WTC11 (cell line): ENCODE measurements around the gene RECQL5.

Source experiments
- CBFB ChIP-seq: sonication (generic); formaldehyde crosslinking; IDR thresholded peaks from 2 replicates; pipeline ENCODE4 v1.8.1; 2022; ENCODE audit warnings: mild to moderate bottlenecking, low read depth, missing genetic modification reagents
- CTCF ChIP-seq: fragments of 200-600 bp; IDR thresholded peaks from 2 replicates; pipeline ENCODE4 v1.8.0; 2022; ENCODE audit warnings: antibody characterized with exemption
- FOXJ3 ChIP-seq: sonication (generic); formaldehyde crosslinking; IDR thresholded peaks from 2 replicates; pipeline ENCODE4 v1.9.0; 2021; ENCODE audit warnings: missing genetic modification reagents, mild to moderate bottlenecking, borderline replicate concordance
- FOXK1 ChIP-seq: sonication (generic); formaldehyde crosslinking; IDR thresholded peaks from 2 replicates; pipeline ENCODE4 v1.8.0; 2022; ENCODE audit warnings: mild to moderate bottlenecking, moderate library complexity, missing genetic modification reagents
- FOXP1 ChIP-seq: sonication (generic); formaldehyde crosslinking; IDR thresholded peaks from 2 replicates; pipeline ENCODE4 v1.8.0; 2022; ENCODE audit warnings: missing genetic modification reagents, mild to moderate bottlenecking, moderate library complexity, borderline replicate concordance
- GABPB1 ChIP-seq: sonication (generic); formaldehyde crosslinking; IDR thresholded peaks from 2 replicates; pipeline ENCODE4 v1.8.1; 2023; ENCODE audit warnings: mild to moderate bottlenecking, missing genetic modification reagents
- HMGXB4 ChIP-seq: sonication (generic); formaldehyde crosslinking; IDR thresholded peaks from 2 replicates; pipeline ENCODE4 v1.8.1; 2023; ENCODE audit warnings: mild to moderate bottlenecking, moderate library complexity, missing genetic modification reagents
- IRF2 ChIP-seq: sonication (generic); formaldehyde crosslinking; IDR thresholded peaks from 2 replicates; pipeline ENCODE4 v1.8.0; 2022; ENCODE audit warnings: low read depth, missing genetic modification reagents, borderline replicate concordance
- SP1 ChIP-seq: sonication (generic); formaldehyde crosslinking; conservative IDR thresholded peaks from 2 replicates; pipeline ENCODE4 v1.8.1; 2022; ENCODE audit warnings: missing genetic modification reagents
- TF ChIP-seq, protein P1 (sequence below): sonication (generic); formaldehyde crosslinking; IDR thresholded peaks from 2 replicates; pipeline ENCODE4 v1.8.1; 2022; ENCODE audit warnings: mild to moderate bottlenecking, missing genetic modification reagents, moderate library complexity, borderline replicate concordance
- TF ChIP-seq, protein P2 (sequence below): sonication (generic); formaldehyde crosslinking; IDR thresholded peaks from 2 replicates; pipeline ENCODE4 v1.8.0; 2023; ENCODE audit warnings: missing genetic modification reagents, mild to moderate bottlenecking, borderline replicate concordance
- TF ChIP-seq, protein P3 (sequence below): sonication (generic); formaldehyde crosslinking; IDR thresholded peaks from 2 replicates; pipeline ENCODE4 v1.8.0; 2022; ENCODE audit warnings: mild to moderate bottlenecking, missing genetic modification reagents

DNA sequence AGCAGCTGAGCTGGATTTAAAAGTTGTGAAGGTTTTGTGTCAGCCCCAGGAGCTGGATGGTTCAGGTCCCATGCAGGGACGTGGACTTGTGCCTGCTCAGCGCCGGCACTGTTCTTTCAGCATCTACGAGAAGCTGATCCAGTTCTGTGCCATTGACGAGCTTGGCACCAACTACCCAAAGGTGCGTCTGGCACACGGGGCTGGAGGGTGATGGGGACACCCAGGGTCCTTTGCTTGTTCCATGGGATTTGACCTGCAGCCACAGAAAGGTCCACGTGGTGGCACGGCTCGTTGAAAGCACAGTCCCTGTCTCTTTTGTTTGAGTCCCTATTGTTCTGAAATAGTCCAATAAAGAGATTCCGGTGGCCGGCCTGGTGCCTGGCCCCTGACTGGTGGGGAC, 36.2 kb upstream of the RECQL5 start:
- TF ChIP-seq CTCF: no peak
- TF ChIP-seq GABPB1 (CRISPR knock-in tag): no peak
- TF ChIP-seq CBFB (CRISPR knock-in tag): no peak
- TF ChIP-seq, protein P1, sequence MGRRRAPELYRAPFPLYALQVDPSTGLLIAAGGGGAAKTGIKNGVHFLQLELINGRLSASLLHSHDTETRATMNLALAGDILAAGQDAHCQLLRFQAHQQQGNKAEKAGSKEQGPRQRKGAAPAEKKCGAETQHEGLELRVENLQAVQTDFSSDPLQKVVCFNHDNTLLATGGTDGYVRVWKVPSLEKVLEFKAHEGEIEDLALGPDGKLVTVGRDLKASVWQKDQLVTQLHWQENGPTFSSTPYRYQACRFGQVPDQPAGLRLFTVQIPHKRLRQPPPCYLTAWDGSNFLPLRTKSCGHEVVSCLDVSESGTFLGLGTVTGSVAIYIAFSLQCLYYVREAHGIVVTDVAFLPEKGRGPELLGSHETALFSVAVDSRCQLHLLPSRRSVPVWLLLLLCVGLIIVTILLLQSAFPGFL (CRISPR knock-in tag): no peak
- no peak for TF ChIP-seq IRF2 (CRISPR knock-in tag)
- no peak for TF ChIP-seq SP1 (CRISPR knock-in tag)
- no peak for TF ChIP-seq FOXJ3 (CRISPR knock-in tag)
- TF ChIP-seq, protein P2, sequence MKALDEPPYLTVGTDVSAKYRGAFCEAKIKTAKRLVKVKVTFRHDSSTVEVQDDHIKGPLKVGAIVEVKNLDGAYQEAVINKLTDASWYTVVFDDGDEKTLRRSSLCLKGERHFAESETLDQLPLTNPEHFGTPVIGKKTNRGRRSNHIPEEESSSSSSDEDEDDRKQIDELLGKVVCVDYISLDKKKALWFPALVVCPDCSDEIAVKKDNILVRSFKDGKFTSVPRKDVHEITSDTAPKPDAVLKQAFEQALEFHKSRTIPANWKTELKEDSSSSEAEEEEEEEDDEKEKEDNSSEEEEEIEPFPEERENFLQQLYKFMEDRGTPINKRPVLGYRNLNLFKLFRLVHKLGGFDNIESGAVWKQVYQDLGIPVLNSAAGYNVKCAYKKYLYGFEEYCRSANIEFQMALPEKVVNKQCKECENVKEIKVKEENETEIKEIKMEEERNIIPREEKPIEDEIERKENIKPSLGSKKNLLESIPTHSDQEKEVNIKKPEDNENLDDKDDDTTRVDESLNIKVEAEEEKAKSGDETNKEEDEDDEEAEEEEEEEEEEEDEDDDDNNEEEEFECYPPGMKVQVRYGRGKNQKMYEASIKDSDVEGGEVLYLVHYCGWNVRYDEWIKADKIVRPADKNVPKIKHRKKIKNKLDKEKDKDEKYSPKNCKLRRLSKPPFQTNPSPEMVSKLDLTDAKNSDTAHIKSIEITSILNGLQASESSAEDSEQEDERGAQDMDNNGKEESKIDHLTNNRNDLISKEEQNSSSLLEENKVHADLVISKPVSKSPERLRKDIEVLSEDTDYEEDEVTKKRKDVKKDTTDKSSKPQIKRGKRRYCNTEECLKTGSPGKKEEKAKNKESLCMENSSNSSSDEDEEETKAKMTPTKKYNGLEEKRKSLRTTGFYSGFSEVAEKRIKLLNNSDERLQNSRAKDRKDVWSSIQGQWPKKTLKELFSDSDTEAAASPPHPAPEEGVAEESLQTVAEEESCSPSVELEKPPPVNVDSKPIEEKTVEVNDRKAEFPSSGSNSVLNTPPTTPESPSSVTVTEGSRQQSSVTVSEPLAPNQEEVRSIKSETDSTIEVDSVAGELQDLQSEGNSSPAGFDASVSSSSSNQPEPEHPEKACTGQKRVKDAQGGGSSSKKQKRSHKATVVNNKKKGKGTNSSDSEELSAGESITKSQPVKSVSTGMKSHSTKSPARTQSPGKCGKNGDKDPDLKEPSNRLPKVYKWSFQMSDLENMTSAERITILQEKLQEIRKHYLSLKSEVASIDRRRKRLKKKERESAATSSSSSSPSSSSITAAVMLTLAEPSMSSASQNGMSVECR: no peak
- no peak for TF ChIP-seq FOXP1 (CRISPR knock-in tag)
- TF ChIP-seq HMGXB4 (CRISPR knock-in tag): no peak
- TF ChIP-seq, protein P3, sequence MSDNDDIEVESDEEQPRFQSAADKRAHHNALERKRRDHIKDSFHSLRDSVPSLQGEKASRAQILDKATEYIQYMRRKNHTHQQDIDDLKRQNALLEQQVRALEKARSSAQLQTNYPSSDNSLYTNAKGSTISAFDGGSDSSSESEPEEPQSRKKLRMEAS: no peak
- TF ChIP-seq FOXK1 (CRISPR knock-in tag): no peak
